ENCODE results near the gene RANBP1. TPM values are rescaled to one million over a fixed set of nuclear protein-coding genes. Genes with fewer than 3 reads are reported as not detected.

Gene RANBP1
- total and polyA plus RNA-seq, 3 donors from 2014 or later = 247 to 318 (median 284) TPM

DNA sequence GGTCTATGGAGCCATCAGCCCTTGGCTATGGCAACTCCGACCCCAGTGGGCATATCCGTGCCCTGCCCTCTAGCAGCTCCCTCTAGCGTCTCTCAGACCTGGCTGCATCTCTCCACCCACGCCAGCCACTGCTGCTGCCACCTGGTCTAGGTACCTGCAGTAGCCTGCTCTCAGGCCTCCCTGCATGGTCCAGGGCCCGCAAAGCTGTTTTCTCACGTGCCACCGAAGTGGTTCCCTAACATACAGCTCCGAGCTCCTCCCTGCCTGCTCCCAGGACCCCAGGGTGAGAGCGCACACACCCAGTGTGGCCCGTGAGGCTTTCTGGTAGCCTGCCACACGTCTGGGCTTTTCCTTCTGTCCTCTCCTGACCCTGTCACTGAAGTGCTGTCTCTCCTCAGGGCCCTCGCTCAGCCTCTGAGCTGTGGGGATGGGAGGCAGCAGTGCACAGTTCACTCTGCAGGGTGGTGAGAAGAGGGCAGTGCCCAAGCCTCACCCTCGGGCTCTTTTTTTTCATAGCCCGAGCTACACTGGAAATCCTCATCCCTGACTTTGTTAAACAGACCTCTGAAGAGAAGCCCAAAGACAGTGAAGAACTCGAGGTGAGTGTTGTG is 21.6 kb upstream of the RANBP1 start:
- no peaks in the 10 kb centered on the region for H3K36me3 ChIP-seq (ENCODE audit: low read depth, missing control alignments)
- intact Hi-C loops (cut with DNase I; ENCODE audit: low total_unique reads) = no loop called here
- WGBS, 2 donors = 91 to 94% methylated on average over 11 to 15 of the region's 15 CpGs
- H3K27ac ChIP-seq = no peak overlapping the region
- H3K27me3 ChIP-seq = no peaks in the 10 kb centered on the region
- H3K4me1 ChIP-seq = no peaks in the 10 kb centered on the region
- TF ChIP-seq, protein P1, sequence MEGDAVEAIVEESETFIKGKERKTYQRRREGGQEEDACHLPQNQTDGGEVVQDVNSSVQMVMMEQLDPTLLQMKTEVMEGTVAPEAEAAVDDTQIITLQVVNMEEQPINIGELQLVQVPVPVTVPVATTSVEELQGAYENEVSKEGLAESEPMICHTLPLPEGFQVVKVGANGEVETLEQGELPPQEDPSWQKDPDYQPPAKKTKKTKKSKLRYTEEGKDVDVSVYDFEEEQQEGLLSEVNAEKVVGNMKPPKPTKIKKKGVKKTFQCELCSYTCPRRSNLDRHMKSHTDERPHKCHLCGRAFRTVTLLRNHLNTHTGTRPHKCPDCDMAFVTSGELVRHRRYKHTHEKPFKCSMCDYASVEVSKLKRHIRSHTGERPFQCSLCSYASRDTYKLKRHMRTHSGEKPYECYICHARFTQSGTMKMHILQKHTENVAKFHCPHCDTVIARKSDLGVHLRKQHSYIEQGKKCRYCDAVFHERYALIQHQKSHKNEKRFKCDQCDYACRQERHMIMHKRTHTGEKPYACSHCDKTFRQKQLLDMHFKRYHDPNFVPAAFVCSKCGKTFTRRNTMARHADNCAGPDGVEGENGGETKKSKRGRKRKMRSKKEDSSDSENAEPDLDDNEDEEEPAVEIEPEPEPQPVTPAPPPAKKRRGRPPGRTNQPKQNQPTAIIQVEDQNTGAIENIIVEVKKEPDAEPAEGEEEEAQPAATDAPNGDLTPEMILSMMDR (IDR thresholded peaks at IDR 0.05) = no peak
- TF ChIP-seq POLR2A (IDR thresholded peaks at IDR 0.05) = no peak
- no peak overlapping the region for H3K4me3 ChIP-seq
- no peaks in the 10 kb centered on the region for H3K9me3 ChIP-seq
- DNase-seq = no peak

DNA sequence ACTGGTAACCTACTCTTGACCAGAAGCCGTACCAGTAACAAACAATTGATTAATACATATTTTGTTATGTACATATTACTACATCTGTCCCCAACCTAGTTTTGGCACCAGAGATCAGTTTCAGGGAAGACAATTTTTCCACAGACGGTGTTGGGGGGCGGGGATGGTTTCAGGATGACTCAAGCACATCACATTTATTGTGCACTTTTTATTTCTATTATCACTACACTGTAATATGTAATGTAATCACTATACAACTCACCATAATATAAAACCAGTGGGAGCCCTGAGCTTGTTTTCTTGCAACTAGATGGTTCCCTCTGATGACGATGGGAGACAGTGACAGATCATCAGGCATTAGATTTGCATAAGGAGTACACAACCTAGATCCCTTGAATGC is 20.4 kb upstream of the RANBP1 start:
- no peaks in the 10 kb centered on the region for H3K36me3 ChIP-seq (ENCODE audit: low read depth, missing control alignments)
- no peaks in the 10 kb centered on the region for H3K27me3 ChIP-seq
- no peaks in the 10 kb centered on the region for H3K9me3 ChIP-seq
- 95 to 96% methylated on average over 4 of the region's 4 CpGs for WGBS, 2 donors
- TF ChIP-seq POLR2A (IDR thresholded peaks at IDR 0.05) = no peak
- TF ChIP-seq, protein P1 (IDR thresholded peaks at IDR 0.05) = no peak
- H3K4me3 ChIP-seq = no peak overlapping the region
- intact Hi-C loops (cut with DNase I; ENCODE audit: low total_unique reads) = no loop called here
- H3K4me1 ChIP-seq = no peaks in the 10 kb centered on the region
- DNase-seq = no peak
- no peak overlapping the region for H3K27ac ChIP-seq

DNA sequence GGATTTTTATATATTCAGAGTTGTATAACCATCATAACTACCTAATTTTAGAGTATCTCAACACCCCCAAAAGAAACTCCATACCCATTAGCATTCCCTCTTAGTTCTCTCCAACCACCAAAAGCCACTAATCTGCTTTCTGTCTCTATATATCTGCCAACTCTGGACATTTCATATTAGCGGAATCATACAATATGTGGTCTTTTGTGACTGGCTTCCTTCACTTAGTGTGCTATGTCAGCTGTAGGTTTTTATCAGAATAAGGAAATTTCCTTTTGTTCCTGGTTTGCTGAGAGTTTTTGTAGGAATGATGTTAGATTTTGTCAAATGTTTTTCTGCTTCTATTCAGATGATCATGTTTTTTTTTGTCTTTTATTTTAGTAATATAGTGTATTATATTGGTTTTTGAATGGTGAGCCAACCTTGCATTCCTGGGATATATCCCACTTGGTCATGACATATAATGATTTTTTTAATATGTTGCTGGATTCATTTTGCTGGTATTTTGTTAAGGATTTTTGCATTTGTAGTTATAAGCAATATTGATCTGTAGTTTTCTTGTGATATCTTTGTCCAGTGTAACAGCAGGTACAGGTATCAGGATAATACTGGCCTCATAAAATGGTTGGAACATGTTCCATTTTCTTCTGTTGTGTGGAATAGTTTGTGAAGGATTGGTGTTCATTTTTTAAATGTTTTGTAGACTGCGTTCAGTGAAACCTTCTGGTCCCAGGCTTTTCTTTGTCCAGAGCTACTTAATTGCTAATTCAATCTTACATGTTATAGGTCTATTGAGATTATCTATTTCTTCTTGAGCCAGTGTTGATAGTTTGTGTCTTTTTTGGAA is 19.1 kb upstream of the RANBP1 start:
- Histone ChIP-seq H3K36me3 (ENCODE audit: low read depth, missing control alignments) (no peaks in the 10 kb centered on the region), H3K27ac (peak overlapping the region in 1 of 2 donors; percentile 36), H3K9me3 (no peaks in the 10 kb centered on the region), H3K4me3 (no peak overlapping the region), H3K4me1 (no peaks in the 10 kb centered on the region), H3K27me3 (no peaks in the 10 kb centered on the region)
- WGBS, 2 donors = 81 to 85% methylated on average over 2 of the region's 2 CpGs
- no peak for DNase-seq
- intact Hi-C loops (cut with DNase I; ENCODE audit: low total_unique reads) = no loop called here
- no peak for TF ChIP-seq POLR2A (IDR thresholded peaks at IDR 0.05)
- TF ChIP-seq, protein P1 (IDR thresholded peaks at IDR 0.05) = no peak

DNA sequence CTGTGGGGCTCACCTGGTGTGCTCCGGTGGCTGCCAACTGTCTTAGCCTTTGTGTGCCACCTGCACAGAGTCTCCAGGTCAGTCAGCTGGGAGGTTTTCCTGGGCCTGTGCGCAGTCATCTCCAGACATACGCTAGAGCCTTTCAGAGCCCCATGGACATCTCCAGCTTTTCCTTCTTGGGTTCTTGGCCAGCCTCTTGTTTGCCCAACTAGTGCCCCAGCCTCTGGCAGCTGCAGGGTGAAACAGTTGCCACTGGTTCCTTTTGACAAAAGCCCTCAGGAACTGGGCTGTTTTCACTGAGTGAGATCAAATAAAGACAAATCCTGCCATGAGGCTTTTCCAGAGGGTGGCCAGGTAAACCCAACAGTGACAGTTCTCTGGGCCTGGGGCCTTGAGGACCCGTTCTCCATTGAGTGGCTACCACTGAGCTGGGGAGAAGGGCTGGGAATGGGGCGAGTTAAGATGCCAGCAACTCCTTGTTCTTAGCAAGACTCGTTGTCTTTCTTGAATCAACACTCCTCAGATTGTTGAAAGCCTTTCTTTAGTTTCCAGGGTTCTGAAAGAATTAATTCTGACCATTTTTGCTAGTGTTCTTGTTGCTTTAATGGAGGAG is 16.7 kb upstream of the RANBP1 start:
- Histone ChIP-seq H3K9me3 (no peaks in the 10 kb centered on the region), H3K4me3 (no peak overlapping the region), H3K4me1 (no peaks in the 10 kb centered on the region), H3K36me3 (ENCODE audit: low read depth, missing control alignments) (no peaks in the 10 kb centered on the region), H3K27me3 (no peaks in the 10 kb centered on the region), H3K27ac (no peak overlapping the region)
- intact Hi-C loops (cut with DNase I; ENCODE audit: low total_unique reads) = no loop called here
- WGBS, 2 donors = 91 to 95% methylated on average over 4 to 6 of the region's 6 CpGs
- no peak for DNase-seq
- TF ChIP-seq, protein P1 (IDR thresholded peaks at IDR 0.05) = no peak
- TF ChIP-seq POLR2A (IDR thresholded peaks at IDR 0.05) = no peak
